Loucy (cell line): ENCODE measurements around the gene EEF1AKMT2.

Experiments used
- H2AFZ ChIP-seq: fragments of 200-600 bp; sonication (generic); 2 replicates; pipeline ENCODE4 v1.6.0; 2016; ENCODE audit warnings: antibody characterized with exemption, mild to moderate bottlenecking, low read length, moderate library complexity
- H3F3A ChIP-seq: fragments of 200-600 bp; 2 replicates; pipeline ENCODE4 v1.6.0; 2016; ENCODE audit warnings: antibody characterized with exemption, low read depth, mild to moderate bottlenecking
- H3K27me3 ChIP-seq: fragments of 200-600 bp; sonication (generic); 2 replicates; pipeline ENCODE4 v1.6.1; 2014; ENCODE audit warnings: low read length, mild to moderate bottlenecking; ENCODE audit not compliant: insufficient read depth, poor library complexity, severe bottlenecking
- H3K36me3 ChIP-seq: fragments of 200-600 bp; sonication (generic); 2 replicates; pipeline ENCODE4 v1.6.1; 2016; ENCODE audit warnings: low read length; ENCODE audit not compliant: insufficient read depth
- H3K4me1 ChIP-seq: fragments of 200-600 bp; sonication (generic); 2 replicates; pipeline ENCODE4 v1.5.1; 2014; ENCODE audit warnings: low read length, mild to moderate bottlenecking; ENCODE audit not compliant: insufficient read depth, poor library complexity, severe bottlenecking
- H3K4me2 ChIP-seq: fragments of 200-600 bp; sonication (generic); 2 replicates; pipeline ENCODE4 v1.6.0; 2014; ENCODE audit warnings: antibody characterized with exemption, low read length, low read depth, mild to moderate bottlenecking; ENCODE audit not compliant: poor library complexity, severe bottlenecking
- H3K4me3 ChIP-seq: fragments of 200-600 bp; sonication (generic); 2 replicates; pipeline ENCODE4 v1.5.1; 2014; ENCODE audit warnings: low read length, mild to moderate bottlenecking, mixed read lengths; ENCODE audit not compliant: poor library complexity, severe bottlenecking
- H3K79me2 ChIP-seq: fragments of 200-600 bp; sonication (generic); 2 replicates; pipeline ENCODE4 v1.6.1; 2014; ENCODE audit warnings: low read length; ENCODE audit not compliant: insufficient read depth
- H3K9ac ChIP-seq: fragments of 200-600 bp; sonication (generic); 2 replicates; pipeline ENCODE4 v1.6.0; 2014; ENCODE audit warnings: mild to moderate bottlenecking, low read depth, low read length, moderate library complexity; ENCODE audit not compliant: poor library complexity, severe bottlenecking
- H3K9me2 ChIP-seq: fragments of 200-600 bp; sonication (generic); replicated peaks from 2 replicates; pipeline ENCODE4 v1.6.1; 2016; ENCODE audit warnings: low read depth, low read length, mixed read lengths
- H3K9me3 ChIP-seq: fragments of 200-600 bp; sonication (generic); 2 replicates; pipeline ENCODE4 v1.6.1; 2014; ENCODE audit warnings: mild to moderate bottlenecking, antibody characterized with exemption, low read length, low read depth; ENCODE audit not compliant: insufficient read depth
- H4K20me1 ChIP-seq: fragments of 200-600 bp; sonication (generic); 2 replicates; pipeline ENCODE4 v1.6.0; 2014; ENCODE audit warnings: antibody characterized with exemption, low read length, mild to moderate bottlenecking; ENCODE audit not compliant: insufficient read depth, poor library complexity, severe bottlenecking
- EZH2phosphoT487 ChIP-seq: fragments of 200-600 bp; IDR thresholded peaks from 2 replicates; pipeline ENCODE4 v1.6.1; 2018; ENCODE audit warnings: antibody characterized with exemption, mild to moderate bottlenecking, moderate library complexity, borderline replicate concordance
- TF ChIP-seq, protein P1 (sequence below): fragments of 200-600 bp; sonication (generic); conservative IDR thresholded peaks from 2 replicates; pipeline ENCODE4 v1.5.1; 2014; ENCODE audit warnings: mild to moderate bottlenecking, antibody characterized with exemption, low read length

The EEF1AKMT2 gene

DNA sequence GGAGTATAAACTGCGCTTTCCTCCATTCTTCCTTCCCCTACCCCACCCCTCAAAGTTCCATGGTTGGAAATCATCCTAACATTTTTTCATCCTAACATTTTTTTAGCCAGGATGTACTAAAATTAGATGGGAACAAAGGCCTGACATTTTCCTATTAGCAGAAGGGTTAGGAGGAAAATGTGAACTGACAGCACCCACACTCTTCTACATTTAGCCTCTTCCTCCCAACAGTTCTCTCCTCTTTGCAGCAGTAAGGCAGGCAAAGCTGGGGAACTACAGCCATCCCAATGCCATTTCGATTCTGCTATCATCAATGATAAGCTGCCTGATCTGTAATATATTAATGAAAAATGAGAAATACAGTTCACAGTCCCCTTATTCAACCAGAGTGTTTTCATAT, 36.1 kb downstream of the EEF1AKMT2 start:
- Histone ChIP-seq H3K4me3 (no peak overlapping the region), H3K4me1 (no peaks in the 10 kb centered on the region), H3K27me3 (no peaks in the 10 kb centered on the region), H2AFZ (no peak overlapping the region), H3F3A (no peaks in the 10 kb centered on the region), H3K9me3 (no peaks in the 10 kb centered on the region), H3K79me2 (no peaks in the 10 kb centered on the region), H3K9me2 (no peaks in the 10 kb centered on the region), H3K4me2 (no peak overlapping the region), H4K20me1 (no peaks in the 10 kb centered on the region), H3K9ac (no peak overlapping the region), H3K36me3 (peaks cover 20% of the 10 kb centered on the region; the same call in 1 of the 2 replicates)
- no peak for TF ChIP-seq EZH2phosphoT487
- TF ChIP-seq, protein P1, sequence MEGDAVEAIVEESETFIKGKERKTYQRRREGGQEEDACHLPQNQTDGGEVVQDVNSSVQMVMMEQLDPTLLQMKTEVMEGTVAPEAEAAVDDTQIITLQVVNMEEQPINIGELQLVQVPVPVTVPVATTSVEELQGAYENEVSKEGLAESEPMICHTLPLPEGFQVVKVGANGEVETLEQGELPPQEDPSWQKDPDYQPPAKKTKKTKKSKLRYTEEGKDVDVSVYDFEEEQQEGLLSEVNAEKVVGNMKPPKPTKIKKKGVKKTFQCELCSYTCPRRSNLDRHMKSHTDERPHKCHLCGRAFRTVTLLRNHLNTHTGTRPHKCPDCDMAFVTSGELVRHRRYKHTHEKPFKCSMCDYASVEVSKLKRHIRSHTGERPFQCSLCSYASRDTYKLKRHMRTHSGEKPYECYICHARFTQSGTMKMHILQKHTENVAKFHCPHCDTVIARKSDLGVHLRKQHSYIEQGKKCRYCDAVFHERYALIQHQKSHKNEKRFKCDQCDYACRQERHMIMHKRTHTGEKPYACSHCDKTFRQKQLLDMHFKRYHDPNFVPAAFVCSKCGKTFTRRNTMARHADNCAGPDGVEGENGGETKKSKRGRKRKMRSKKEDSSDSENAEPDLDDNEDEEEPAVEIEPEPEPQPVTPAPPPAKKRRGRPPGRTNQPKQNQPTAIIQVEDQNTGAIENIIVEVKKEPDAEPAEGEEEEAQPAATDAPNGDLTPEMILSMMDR: no peak

DNA sequence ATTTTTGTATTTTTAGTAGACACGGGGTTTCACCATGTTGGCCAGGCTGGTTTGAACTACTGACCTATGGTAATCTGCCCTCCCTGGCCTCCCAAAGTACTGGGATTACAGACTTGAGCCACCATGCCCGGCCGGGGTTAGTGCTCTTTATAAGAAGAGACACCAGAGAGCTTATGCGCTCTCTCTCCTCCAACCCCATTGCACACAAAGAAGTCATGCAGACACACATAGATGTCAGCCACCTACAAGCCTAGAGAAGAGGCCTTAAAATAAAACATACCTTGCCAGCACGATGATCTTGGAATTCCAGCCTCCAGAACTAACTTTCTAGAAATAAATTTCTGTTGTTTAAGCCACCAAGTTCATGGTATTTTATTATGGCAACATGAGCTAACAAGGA, 37.5 kb downstream of the EEF1AKMT2 start:
- no peak for TF ChIP-seq EZH2phosphoT487
- TF ChIP-seq, protein P1: no peak
- H3K9ac ChIP-seq: no peak overlapping the region

DNA sequence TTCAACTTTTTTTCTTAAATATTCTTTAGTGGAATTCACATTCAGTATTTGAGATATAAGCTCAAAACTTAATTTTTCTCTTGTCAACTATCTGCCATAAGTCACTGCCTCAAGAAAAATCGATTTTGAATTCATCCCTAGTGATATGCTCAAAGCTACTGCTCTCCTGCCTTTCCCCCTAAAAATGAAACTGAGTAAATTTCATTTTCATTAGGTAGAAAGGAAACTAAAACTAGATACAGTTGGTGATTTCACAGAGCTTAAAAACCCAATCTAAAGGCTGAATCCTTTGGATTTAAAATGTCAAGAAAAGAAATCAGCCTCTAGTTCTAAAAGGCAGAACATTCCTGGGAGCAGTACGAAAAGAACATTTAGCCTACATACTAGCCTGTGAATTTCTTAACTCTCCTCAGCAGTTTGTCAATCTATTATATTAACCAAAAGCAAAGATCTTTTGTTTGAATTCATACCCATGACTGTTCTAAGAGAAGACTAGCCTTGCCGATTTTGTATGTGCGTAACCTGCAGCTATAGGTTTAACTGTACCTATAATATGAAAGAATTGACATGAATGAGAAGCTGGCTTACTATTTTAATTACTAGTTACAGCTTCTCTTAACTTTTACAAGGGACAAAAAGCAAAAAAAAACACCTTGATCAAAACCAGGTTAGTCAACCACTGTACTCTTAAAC, 42.6 kb downstream of the EEF1AKMT2 start:
- Histone ChIP-seq H2AFZ (no peak overlapping the region), H3K9me2 (no peaks in the 10 kb centered on the region), H3K4me2 (no peak overlapping the region), H3K79me2 (no peaks in the 10 kb centered on the region), H3F3A (peaks cover 5% of the 10 kb centered on the region; the same call in 1 of the 2 replicates), H3K4me3 (no peak overlapping the region), H4K20me1 (no peaks in the 10 kb centered on the region), H3K36me3 (peaks cover 11% of the 10 kb centered on the region; the same call in 1 of the 2 replicates), H3K9me3 (no peaks in the 10 kb centered on the region), H3K4me1 (peaks cover 8% of the 10 kb centered on the region), H3K9ac (no peak overlapping the region), H3K27me3 (no peaks in the 10 kb centered on the region)
- no peak for TF ChIP-seq EZH2phosphoT487
- TF ChIP-seq, protein P1: no peak

More for the DNA sequence above, 37.5 kb downstream of the EEF1AKMT2 start:
- no peaks in the 10 kb centered on the region for H3K27me3 ChIP-seq
- H3K9me3 ChIP-seq: no peaks in the 10 kb centered on the region
- H3F3A ChIP-seq: no peaks in the 10 kb centered on the region
- peaks cover 6% of the 10 kb centered on the region; the same call in 1 of the 2 replicates for H3K36me3 ChIP-seq
- H3K4me2 ChIP-seq: no peak overlapping the region
- no peaks in the 10 kb centered on the region for H3K4me1 ChIP-seq
- no peaks in the 10 kb centered on the region for H3K9me2 ChIP-seq
- no peaks in the 10 kb centered on the region for H4K20me1 ChIP-seq
- H3K4me3 ChIP-seq: no peak overlapping the region
- H2AFZ ChIP-seq: no peak overlapping the region
- no peaks in the 10 kb centered on the region for H3K79me2 ChIP-seq
